ENCODE results near the gene ADPRS. TPM values are rescaled to one million over a fixed set of nuclear protein-coding genes. Genes with fewer than 3 reads are reported as not detected.

ADPRS gene
- total RNA-seq, 2 experiments from 2014 or later: 22.6 to 24.6 TPM

DNA sequence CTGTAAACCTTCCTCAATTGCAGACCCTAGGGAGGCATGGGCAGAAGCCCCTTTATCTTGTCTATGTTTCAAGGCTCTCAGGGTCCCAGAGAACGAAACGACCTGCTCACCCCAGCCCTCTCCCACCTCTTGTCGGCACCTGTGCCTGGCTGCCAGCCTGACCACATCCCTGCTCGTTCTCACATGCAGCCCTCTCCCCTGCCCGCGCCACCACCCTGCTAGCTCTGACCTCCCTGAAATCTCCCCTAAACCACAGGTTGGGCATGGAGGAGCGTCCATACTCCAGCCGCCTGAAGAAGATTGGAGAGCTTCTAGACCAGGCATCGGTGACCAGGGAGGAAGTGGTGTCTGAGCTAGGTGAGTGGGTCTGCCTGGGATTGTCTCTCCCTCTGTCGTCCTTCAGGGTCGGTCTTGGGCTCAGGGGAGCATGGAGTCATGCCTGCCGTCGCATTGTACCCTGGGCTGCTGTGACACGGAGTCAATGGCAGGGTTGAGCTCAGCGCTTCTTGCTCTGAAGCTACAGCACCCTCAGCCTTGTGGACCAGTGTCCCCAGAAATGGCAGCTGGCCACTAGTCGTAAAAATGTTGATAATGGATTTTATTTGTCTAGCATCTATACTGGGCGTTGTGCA lies 3.6 kb downstream of the ADPRS start:
- H3K27me3 Mint-ChIP-seq: no peaks in the 10 kb centered on the region
- H3K36me3 Mint-ChIP-seq (ENCODE audit: low read depth): peaks cover 57% of the 10 kb centered on the region
- H3K27me3 ChIP-seq (ENCODE audit: control insufficient read depth in 1 of 2, insufficient read depth in 2 of 2, low read length in 2 of 2): no peaks in the 10 kb centered on the region
- H3K4me3 Mint-ChIP-seq: peak overlapping the region; percentile 30
- TF ChIP-seq, protein P1, sequence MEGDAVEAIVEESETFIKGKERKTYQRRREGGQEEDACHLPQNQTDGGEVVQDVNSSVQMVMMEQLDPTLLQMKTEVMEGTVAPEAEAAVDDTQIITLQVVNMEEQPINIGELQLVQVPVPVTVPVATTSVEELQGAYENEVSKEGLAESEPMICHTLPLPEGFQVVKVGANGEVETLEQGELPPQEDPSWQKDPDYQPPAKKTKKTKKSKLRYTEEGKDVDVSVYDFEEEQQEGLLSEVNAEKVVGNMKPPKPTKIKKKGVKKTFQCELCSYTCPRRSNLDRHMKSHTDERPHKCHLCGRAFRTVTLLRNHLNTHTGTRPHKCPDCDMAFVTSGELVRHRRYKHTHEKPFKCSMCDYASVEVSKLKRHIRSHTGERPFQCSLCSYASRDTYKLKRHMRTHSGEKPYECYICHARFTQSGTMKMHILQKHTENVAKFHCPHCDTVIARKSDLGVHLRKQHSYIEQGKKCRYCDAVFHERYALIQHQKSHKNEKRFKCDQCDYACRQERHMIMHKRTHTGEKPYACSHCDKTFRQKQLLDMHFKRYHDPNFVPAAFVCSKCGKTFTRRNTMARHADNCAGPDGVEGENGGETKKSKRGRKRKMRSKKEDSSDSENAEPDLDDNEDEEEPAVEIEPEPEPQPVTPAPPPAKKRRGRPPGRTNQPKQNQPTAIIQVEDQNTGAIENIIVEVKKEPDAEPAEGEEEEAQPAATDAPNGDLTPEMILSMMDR (IDR thresholded peaks at IDR 0.05): no peak
- no peak for ATAC-seq (ENCODE audit: poor library complexity)
- H3K36me3 ChIP-seq (ENCODE audit: insufficient read depth, low read length): peaks cover 53% of the 10 kb centered on the region
- H3K4me3 ChIP-seq (ENCODE audit: low read length): no peak overlapping the region
- no peak overlapping the region for H3K27ac Mint-ChIP-seq
- no peaks in the 10 kb centered on the region for H3K9me3 Mint-ChIP-seq
- H3K4me1 Mint-ChIP-seq (ENCODE audit: low read depth): peaks cover 23% of the 10 kb centered on the region
- peaks cover 46% of the 10 kb centered on the region for H3K4me1 ChIP-seq (ENCODE audit: insufficient read depth, low read length)
- DNase-seq: peak in 1 of 14 experiments; percentile 14
- ChIA-PET POLR2A (no interaction called here), CTCF (no interaction called here)
- no peaks in the 10 kb centered on the region for H3K9me3 ChIP-seq (ENCODE audit: control insufficient read depth in 1 of 2, insufficient read depth in 1 of 2, low read length in 2 of 2)
- intact Hi-C loops (cut with DNase I, micrococcal nuclease): loop anchor here in 1 of 2 experiments (10.0 kb wide), 1 partner anchor 1343 kb away; no protein-coding TSS in a partner anchor
- H3K27ac ChIP-seq (ENCODE audit: low read depth in 1 of 2, low read length in 2 of 2): no peak overlapping the region

DNA sequence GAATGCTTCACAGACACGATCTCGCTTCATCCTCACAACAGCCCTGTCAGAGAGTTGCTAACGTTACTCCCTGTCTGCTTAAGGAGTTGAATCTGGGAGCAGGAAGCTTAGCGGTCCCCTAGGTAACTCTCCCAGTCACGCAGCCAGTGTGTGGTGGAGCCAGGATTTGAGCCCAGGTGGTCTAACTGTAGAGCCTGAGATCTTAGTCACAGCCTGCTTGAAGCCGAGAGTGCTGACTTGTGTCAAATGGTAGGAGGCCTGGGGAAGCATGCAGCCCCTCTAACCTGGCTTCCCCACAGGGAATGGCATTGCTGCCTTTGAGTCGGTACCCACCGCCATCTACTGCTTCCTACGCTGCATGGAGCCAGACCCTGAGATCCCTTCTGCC lies 4.1 kb downstream of the ADPRS start:
- DNase-seq: peak in 1 of 14 experiments; percentile 26
- Mint-ChIP-seq H3K4me3 (no peak overlapping the region), H3K36me3 (ENCODE audit: low read depth) (peaks cover 57% of the 10 kb centered on the region), H3K27me3 (no peaks in the 10 kb centered on the region), H3K9me3 (no peaks in the 10 kb centered on the region), H3K27ac (no peak overlapping the region), H3K4me1 (ENCODE audit: low read depth) (peaks cover 23% of the 10 kb centered on the region)
- no peak for ATAC-seq (ENCODE audit: poor library complexity)
- ChIA-PET CTCF (no interaction called here), POLR2A (no interaction called here)
- TF ChIP-seq, protein P1 (IDR thresholded peaks at IDR 0.05): no peak
- H3K27ac ChIP-seq (ENCODE audit: low read depth in 1 of 2, low read length in 2 of 2): no peak overlapping the region
- no peaks in the 10 kb centered on the region for H3K27me3 ChIP-seq (ENCODE audit: control insufficient read depth in 1 of 2, insufficient read depth in 2 of 2, low read length in 2 of 2)
- H3K9me3 ChIP-seq (ENCODE audit: control insufficient read depth in 1 of 2, insufficient read depth in 1 of 2, low read length in 2 of 2): no peaks in the 10 kb centered on the region
- H3K4me3 ChIP-seq (ENCODE audit: low read length): no peak overlapping the region
- H3K36me3 ChIP-seq (ENCODE audit: insufficient read depth, low read length): peaks cover 53% of the 10 kb centered on the region
- H3K4me1 ChIP-seq (ENCODE audit: insufficient read depth, low read length): peaks cover 45% of the 10 kb centered on the region
- intact Hi-C loops (cut with DNase I, micrococcal nuclease): loop anchor here in 1 of 2 experiments (10.0 kb wide), 1 partner anchor 1342 kb away; no protein-coding TSS in a partner anchor

DNA sequence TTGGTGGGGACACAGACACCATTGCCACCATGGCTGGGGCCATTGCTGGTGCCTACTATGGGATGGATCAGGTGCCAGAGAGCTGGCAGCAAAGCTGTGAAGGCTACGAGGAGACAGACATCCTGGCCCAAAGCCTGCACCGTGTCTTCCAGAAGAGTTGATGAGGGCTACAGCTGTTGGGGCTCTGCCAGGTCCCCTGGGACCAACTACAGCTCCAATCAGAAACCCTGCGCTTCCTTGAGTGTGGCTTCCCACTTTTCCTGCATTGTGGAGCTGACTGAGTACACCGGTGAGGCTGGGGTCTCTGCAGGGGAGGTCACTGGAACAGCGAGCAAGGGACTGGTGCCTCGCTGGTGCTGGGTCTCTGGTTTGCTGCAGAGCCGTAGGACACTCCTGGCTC lies 4.5 kb downstream of the ADPRS start:
- POLR2A ChIA-PET: no interaction called here
- no peaks in the 10 kb centered on the region for H3K9me3 ChIP-seq (ENCODE audit: control insufficient read depth in 1 of 2, insufficient read depth in 1 of 2, low read length in 2 of 2)
- Mint-ChIP-seq H3K9me3 (no peaks in the 10 kb centered on the region), H3K27me3 (no peaks in the 10 kb centered on the region), H3K27ac (no peak overlapping the region), H3K4me3 (no peak overlapping the region), H3K36me3 (ENCODE audit: low read depth) (peaks cover 57% of the 10 kb centered on the region), H3K4me1 (ENCODE audit: low read depth) (peaks cover 23% of the 10 kb centered on the region)
- DNase-seq (peak in 1 of 14 experiments; percentile 19), ATAC-seq (ENCODE audit: poor library complexity) (no peak)
- no peaks in the 10 kb centered on the region for H3K27me3 ChIP-seq (ENCODE audit: control insufficient read depth in 1 of 2, insufficient read depth in 2 of 2, low read length in 2 of 2)
- CTCF ChIA-PET: no interaction called here
- intact Hi-C loops (cut with DNase I, micrococcal nuclease): loop anchor here in 1 of 2 experiments (10.0 kb wide), 1 partner anchor 1342 kb away; no protein-coding TSS in a partner anchor
- H3K27ac ChIP-seq (ENCODE audit: low read depth in 1 of 2, low read length in 2 of 2): no peak overlapping the region
- H3K4me1 ChIP-seq (ENCODE audit: insufficient read depth, low read length): peaks cover 40% of the 10 kb centered on the region
- TF ChIP-seq, protein P1 (IDR thresholded peaks at IDR 0.05): no peak
- peaks cover 53% of the 10 kb centered on the region for H3K36me3 ChIP-seq (ENCODE audit: insufficient read depth, low read length)
- H3K4me3 ChIP-seq (ENCODE audit: low read length): no peak overlapping the region
